ENCODE measurements around the gene OR2AE1. TPM values are rescaled to one million over a fixed set of nuclear protein-coding genes. Genes with fewer than 3 reads are reported as not detected.

Gene OR2AE1
- total and polyA plus RNA-seq, 2 of the 13 experiments (the other 11 are each of a cell fraction or from before 2014, with no cell fraction given): not detected

GRCh38 chr7:99918959-99919813 is 42.4 kb upstream of the OR2AE1 start, which contains the start of gene TRIM4 (continued):
- TF ChIP-seq ZNF691 (CRISPR knock-in tag; IDR thresholded peaks at IDR 0.05; ENCODE audit: borderline replicate concordance, low read depth) (peak; percentile 56; the same call in 1 of the 2 replicates), KAT2B (IDR thresholded peaks at IDR 0.05; ENCODE audit: borderline replicate concordance, low read depth, low read length) (no peak), BORCS8-MEF2B (CRISPR knock-in tag; IDR thresholded peaks at IDR 0.05) (peak; percentile 69; the same call in 1 of the 2 replicates), ZFP36L1 (CRISPR knock-in tag; IDR thresholded peaks at IDR 0.05) (no peak), ZNF7 (CRISPR knock-in tag; IDR thresholded peaks at IDR 0.05) (no peak), KLF12 (CRISPR knock-in tag; IDR thresholded peaks at IDR 0.05; ENCODE audit: borderline replicate concordance) (no peak), KIAA2018 (CRISPR knock-in tag; IDR thresholded peaks at IDR 0.05; ENCODE audit: borderline replicate concordance) (no peak), ZC3H4 (CRISPR knock-in tag; IDR thresholded peaks at IDR 0.05; ENCODE audit: borderline replicate concordance) (no peak), AKAP8 (CRISPR knock-in tag; IDR thresholded peaks at IDR 0.05) (peak; percentile 66; the same call in 1 of the 2 replicates), POLR2AphosphoS5 (IDR thresholded peaks at IDR 0.05; ENCODE audit: low read depth, low read length) (peak; percentile 82), SETDB1 (CRISPR knock-in tag; IDR thresholded peaks at IDR 0.05; ENCODE audit: borderline replicate concordance) (no peak), STAT6 (CRISPR knock-in tag; IDR thresholded peaks at IDR 0.05; ENCODE audit: borderline replicate concordance) (no peak; the same call in 1 of the 2 replicates), ZNF562 (CRISPR knock-in tag; IDR thresholded peaks at IDR 0.05; ENCODE audit: borderline replicate concordance) (peak; percentile 39; the same call in 1 of the 2 replicates)
